Esophagus muscularis mucosa (tissue), 3 donors: ENCODE results near the gene CERS2.

Experiments
- POLR2AphosphoS5 ChIP-seq, 2 donors: sonication (generic); formaldehyde crosslinking; IDR thresholded peaks; one replicate each; pipeline ENCODE4 v1.6.1; 2017; ENCODE audit warnings: antibody characterized with exemption in 2 of 2
- TF ChIP-seq, protein P1 (sequence below), 3 experiments: fragments of 200-600 bp in 2 of 3; fragments of 450-650 bp in 1 of 3; sonication (generic) in 2 of 3; IDR thresholded peaks; one replicate each; pipeline ENCODE4 v1.5.1; 2017 to 2019; ENCODE audit warnings: antibody characterized with exemption in 3 of 3, mild to moderate bottlenecking in 2 of 3, moderate library complexity in 1 of 3

DNA sequence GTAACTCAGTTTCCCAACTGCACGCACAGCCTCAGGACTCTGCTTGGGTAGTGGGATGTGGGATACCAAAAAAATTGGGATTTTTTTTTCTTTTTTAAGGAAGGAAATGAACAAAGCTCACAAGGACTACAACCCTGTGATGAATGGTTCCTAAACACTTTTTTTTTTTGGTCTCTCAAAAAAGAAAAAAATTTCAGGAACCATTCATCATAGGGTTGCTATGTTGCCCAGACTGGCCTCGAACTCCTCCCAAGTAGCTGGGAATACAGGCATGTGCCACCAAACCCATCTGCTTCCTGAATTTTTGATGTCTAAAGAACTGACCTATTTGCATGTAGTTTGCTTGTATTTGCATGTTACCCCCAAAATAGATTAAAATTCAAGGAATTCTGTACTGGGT is 25.3 kb upstream of the CERS2 start:
- TF ChIP-seq, protein P1, sequence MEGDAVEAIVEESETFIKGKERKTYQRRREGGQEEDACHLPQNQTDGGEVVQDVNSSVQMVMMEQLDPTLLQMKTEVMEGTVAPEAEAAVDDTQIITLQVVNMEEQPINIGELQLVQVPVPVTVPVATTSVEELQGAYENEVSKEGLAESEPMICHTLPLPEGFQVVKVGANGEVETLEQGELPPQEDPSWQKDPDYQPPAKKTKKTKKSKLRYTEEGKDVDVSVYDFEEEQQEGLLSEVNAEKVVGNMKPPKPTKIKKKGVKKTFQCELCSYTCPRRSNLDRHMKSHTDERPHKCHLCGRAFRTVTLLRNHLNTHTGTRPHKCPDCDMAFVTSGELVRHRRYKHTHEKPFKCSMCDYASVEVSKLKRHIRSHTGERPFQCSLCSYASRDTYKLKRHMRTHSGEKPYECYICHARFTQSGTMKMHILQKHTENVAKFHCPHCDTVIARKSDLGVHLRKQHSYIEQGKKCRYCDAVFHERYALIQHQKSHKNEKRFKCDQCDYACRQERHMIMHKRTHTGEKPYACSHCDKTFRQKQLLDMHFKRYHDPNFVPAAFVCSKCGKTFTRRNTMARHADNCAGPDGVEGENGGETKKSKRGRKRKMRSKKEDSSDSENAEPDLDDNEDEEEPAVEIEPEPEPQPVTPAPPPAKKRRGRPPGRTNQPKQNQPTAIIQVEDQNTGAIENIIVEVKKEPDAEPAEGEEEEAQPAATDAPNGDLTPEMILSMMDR (IDR thresholded peaks at IDR 0.05), result no peak
- no peak for TF ChIP-seq POLR2AphosphoS5 (IDR thresholded peaks at IDR 0.05)
